Adipocyte (in vitro differentiated cells): ENCODE results near the gene ZNF451.
"Not testable (repeated sequence)": the region's sequence is repeated elsewhere in the genome, so short reads cannot be mapped to it uniquely, and the experiment has no call there.

Experiments used
- DNase-seq: peaks from one replicate; pipeline ENCODE4 v3.0.0-alpha.2; 2015; ENCODE audit warnings: low read depth
- H3K27me3 ChIP-seq: replicated peaks from 2 replicates; pipeline ENCODE4 v1.7.0; 2013; ENCODE audit warnings: mild to moderate bottlenecking, low read length, moderate library complexity; ENCODE audit not compliant: control insufficient read depth, insufficient read depth
- H3K36me3 ChIP-seq: 2 replicates; pipeline ENCODE4 v1.7.0; 2013; ENCODE audit warnings: low read length, mild to moderate bottlenecking, moderate library complexity; ENCODE audit not compliant: control insufficient read depth, insufficient read depth, severe bottlenecking
- H3K4me1 ChIP-seq: 2 replicates; pipeline ENCODE4 v1.7.0; 2013; ENCODE audit warnings: mild to moderate bottlenecking, low read length, moderate library complexity; ENCODE audit not compliant: control insufficient read depth, insufficient read depth
- H3K4me3 ChIP-seq: 2 replicates; pipeline ENCODE4 v1.7.0; 2013; ENCODE audit warnings: mild to moderate bottlenecking, low read length, moderate library complexity
- H3K9ac ChIP-seq: 2 replicates; pipeline ENCODE4 v1.7.0; 2013; ENCODE audit warnings: mild to moderate bottlenecking, low read length, moderate library complexity
- H3K9me3 ChIP-seq: 2 replicates; pipeline ENCODE4 v1.7.0; 2013; ENCODE audit warnings: mild to moderate bottlenecking, low read length, moderate library complexity; ENCODE audit not compliant: control insufficient read depth

The ZNF451 gene

DNA sequence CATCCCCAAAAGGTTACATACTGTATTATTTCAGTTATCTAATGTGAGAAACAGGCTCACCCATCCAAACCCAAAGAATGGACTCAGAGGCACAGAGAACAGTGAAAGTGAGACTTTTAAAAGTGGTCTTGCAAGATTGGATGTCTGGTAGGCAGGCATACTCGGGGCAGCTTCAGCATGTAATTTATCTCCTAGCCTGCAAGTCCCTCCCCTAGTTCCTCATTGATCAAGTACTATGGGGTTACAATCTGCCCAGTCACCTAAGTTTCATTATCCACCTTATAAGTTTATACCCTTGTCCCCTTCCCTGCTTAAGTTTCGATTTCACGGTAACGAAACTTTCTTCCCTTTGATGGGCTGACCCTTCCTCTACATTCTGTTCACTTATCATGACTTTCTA is 20.8 kb upstream of the ZNF451 start:
- no peak overlapping the region for H3K4me3 ChIP-seq

DNA sequence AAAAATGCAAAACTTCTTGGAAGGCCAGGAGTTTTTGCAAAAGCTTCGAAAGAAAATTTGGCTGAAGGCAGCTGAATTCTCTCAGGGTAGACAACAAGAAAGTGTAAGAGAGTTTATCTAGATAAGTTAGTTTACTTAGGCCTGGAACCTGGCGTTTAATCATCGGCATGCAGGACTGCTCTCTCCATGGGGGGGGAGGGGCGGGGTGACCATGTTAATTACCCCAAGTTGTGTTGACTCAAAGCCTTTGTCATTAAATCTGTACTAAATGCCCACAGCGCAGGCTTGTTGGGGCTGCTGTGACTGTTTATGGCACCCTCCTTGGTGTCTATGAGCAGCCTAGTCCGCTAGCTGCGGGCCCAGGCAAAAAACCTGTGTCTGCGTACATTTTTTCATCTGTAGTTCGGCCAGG is 20.1 kb upstream of the ZNF451 start:
- H3K4me1 ChIP-seq: peaks cover 4% of the 10 kb centered on the region
- peaks cover 5% of the 10 kb centered on the region for H3K36me3 ChIP-seq
- H3K9me3 ChIP-seq: no peaks in the 10 kb centered on the region
- no peaks in the 10 kb centered on the region for H3K27me3 ChIP-seq
- H3K9ac ChIP-seq: no peak overlapping the region
- H3K4me3 ChIP-seq: no peak overlapping the region
- no peak for DNase-seq

More for the DNA sequence above, 20.8 kb upstream of the ZNF451 start:
- Histone ChIP-seq H3K4me1 (peaks cover 9% of the 10 kb centered on the region), H3K27me3 (no peaks in the 10 kb centered on the region), H3K36me3 (peaks cover 8% of the 10 kb centered on the region), H3K9me3 (no peaks in the 10 kb centered on the region), H3K9ac (no peak overlapping the region)
- DNase-seq: no peak

DNA sequence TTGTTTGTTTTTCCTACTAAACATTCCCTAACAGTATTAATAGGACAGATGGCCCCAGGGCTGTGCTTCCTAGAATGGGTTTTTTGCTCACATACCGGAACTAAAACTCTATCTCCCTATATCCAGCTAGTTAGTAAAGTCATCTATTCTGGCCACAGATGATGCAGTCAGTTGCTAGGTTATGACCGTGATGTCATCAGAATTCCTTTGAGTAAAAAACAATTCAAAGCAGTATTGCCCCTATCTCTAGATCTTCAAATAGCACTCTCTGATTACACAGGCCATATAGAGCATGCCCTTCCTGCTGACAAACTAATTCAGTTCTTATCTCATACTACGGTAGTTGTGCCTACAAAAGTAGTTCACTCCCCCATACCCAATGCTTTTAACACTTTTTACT is 17.9 kb upstream of the ZNF451 start:
- no peak for DNase-seq
- Histone ChIP-seq H3K4me1 (peaks cover 3% of the 10 kb centered on the region), H3K9me3 (no peaks in the 10 kb centered on the region), H3K36me3 (no peaks in the 10 kb centered on the region), H3K27me3 (no peaks in the 10 kb centered on the region), H3K4me3 (no peak overlapping the region), H3K9ac (no peak overlapping the region)

DNA sequence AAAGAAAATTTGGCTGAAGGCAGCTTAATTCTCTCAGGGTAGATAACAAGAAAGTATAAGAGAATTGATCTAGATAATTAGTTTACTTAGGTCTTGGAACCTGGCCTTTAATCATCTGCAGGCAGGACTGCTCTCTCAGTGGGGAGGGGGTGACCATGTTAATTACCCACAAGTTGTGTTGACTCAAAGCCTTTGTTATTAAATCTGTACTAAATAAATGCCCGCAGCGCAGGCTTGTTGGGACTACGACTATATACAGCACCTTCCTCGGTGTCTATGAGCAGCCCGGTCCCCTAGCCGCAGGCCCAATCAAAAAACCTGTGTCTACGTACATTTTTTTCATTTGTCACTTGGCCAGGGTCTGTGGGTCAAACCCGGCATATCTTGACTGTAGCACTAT is 15.6 kb upstream of the ZNF451 start:
- Histone ChIP-seq H3K36me3 (no peaks in the 10 kb centered on the region), H3K4me1 (no peaks in the 10 kb centered on the region), H3K9me3 (peaks cover 4% of the 10 kb centered on the region), H3K27me3 (no peaks in the 10 kb centered on the region), H3K9ac (no peak overlapping the region), H3K4me3 (no peak overlapping the region)
- DNase-seq: no peak

DNA sequence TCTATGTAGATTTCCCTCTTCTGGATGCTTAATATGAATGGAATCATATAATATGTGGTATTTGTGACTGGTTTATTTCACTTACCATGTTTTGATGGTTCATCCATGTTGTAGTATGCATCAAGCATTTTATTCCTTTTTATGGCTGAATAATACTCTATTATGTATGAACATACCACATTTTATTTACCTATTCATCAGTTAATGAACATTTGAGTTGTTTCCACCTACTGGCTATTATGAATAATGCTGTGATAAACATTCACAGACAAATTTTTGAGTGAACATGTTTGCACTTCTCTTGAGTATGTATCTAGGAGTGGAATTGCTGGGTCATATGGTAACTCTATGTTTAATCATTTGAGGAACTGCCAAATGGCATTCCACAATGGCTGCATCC is 14.9 kb upstream of the ZNF451 start:
- Histone ChIP-seq H3K4me1 (no peaks in the 10 kb centered on the region), H3K9me3 (peaks cover 7% of the 10 kb centered on the region), H3K27me3 (no peaks in the 10 kb centered on the region), H3K9ac (no peak overlapping the region), H3K4me3 (no peak overlapping the region), H3K36me3 (no peaks in the 10 kb centered on the region)
- no peak for DNase-seq

DNA sequence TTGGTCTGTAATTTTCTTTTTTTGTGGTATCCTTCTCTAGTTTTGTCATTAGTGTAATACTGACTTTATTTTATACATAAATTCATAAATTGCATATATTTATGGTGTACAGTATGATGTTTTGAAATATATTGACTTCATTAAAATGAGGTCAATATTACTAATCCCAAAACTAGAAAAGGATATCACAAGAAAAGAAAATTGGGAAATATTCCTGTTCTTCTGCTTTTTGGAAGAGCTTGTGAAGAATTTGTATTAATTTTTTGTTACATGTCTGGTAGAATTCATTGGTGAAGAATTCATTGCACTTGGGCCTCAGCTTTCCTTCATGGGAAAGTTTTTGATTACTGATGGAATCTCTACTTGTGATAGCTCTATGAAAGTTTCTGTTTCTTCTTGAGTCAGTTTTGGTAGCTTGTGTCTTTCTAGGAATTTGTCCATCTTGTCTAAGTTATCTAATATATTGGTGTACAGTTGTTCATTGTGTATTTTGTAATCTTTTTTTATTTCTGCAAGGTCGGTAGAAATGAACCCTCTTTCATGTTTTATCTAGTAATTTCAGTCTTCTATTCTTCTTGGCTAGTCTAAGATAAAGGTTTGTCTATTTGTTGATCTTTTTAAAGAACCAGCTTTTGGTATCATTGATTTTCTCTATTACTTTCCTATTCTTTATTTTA is 11.3 kb upstream of the ZNF451 start:
- Histone ChIP-seq H3K9me3 (peaks cover 11% of the 10 kb centered on the region), H3K4me1 (peaks cover 5% of the 10 kb centered on the region), H3K4me3 (no peak overlapping the region), H3K9ac (no peak overlapping the region), H3K36me3 (no peaks in the 10 kb centered on the region), H3K27me3 (no peaks in the 10 kb centered on the region)
- DNase-seq: no peak

DNA sequence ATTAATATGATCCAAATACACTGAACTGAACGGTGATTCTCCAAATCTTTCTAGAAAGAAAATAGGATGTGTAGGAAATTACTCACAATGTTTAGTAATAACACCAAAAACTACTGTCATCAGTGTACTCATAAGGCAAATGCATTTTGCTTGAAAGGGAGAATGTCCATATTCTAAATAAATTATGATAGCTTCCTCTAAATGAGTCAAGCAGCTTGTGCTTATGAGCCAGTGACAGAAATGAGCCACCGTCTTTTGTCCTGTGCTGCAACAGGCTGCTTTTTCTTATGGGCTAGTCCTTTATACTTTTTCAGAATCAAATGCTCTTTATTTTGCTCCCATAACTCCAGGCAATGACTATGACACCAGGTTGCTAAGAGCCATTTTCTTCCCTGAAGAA is 4.5 kb upstream of the ZNF451 start:
- H3K36me3 ChIP-seq: no peaks in the 10 kb centered on the region
- H3K27me3 ChIP-seq: no peaks in the 10 kb centered on the region
- peaks cover 10% of the 10 kb centered on the region for H3K4me1 ChIP-seq
- H3K4me3 ChIP-seq: no peak overlapping the region
- no peak for DNase-seq
- peaks cover under 1% of the 10 kb centered on the region for H3K9me3 ChIP-seq
- H3K9ac ChIP-seq: no peak overlapping the region

DNA sequence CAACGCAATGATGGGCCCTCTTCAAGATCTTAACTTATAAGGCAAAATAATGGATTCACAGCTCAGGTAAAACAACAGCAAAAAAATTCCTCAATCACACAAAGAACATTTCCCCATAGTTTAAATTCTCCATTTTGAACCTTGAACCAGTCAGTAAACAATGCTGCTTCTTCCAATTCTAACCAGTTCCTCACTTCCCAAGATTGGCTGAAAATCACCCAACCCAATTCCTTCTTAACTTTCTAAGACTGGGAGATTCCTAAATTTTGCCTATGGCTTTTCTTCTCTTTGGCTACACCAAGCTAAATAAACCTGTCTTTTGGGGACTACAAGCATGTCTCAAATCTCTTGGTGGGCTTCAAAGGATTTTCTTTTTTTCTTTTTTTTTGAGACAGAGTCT is 3.1 kb upstream of the ZNF451 start:
- Histone ChIP-seq H3K9ac (no peak overlapping the region), H3K4me3 (no peak overlapping the region), H3K36me3 (peaks cover 3% of the 10 kb centered on the region), H3K27me3 (no peaks in the 10 kb centered on the region), H3K9me3 (no peaks in the 10 kb centered on the region), H3K4me1 (peaks cover 15% of the 10 kb centered on the region)
- no peak for DNase-seq

DNA sequence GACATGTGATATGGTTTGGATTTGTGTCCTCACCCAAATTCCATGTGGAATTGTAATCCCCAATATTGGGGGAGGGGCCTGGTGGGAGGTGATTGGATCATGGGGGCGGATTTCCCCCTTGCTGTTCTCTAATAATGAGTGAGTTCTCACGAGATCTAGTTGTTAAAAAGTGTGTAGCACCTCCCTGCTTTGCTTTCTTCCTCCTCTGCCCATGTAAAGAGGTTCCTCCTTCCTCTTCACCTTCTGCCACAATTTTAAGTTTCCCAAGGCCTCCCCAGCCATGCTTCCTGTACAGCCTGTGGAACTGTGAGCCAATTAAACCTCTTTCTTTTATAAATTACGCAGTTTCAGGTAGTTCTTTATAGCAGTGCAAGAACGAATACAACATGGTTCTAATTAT is 2.1 kb upstream of the ZNF451 start:
- H3K4me1 ChIP-seq: peaks cover 21% of the 10 kb centered on the region
- no peak for DNase-seq
- no peak overlapping the region for H3K9ac ChIP-seq
- H3K36me3 ChIP-seq: peaks cover 7% of the 10 kb centered on the region
- H3K4me3 ChIP-seq: no peak overlapping the region
- no peaks in the 10 kb centered on the region for H3K9me3 ChIP-seq
- H3K27me3 ChIP-seq: no peaks in the 10 kb centered on the region

DNA sequence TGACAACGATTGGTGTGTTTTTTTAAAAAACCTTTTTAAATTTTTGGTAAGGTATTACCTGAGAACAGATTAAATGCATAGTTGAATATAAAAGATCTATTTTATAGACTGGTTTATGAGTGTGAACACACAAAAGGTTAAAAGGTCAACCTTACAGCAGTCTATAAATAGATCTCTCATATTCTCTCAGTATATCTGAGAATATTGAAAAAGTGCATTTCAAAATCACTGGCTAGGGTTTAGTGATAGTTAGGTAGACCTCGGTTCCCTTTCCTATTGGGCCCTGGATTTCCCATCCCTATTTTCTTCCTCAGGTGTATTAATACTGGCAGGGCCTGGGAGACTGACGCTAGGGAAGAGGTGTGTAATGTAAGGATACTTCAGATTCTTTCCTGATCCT is 723 bp upstream of the ZNF451 start:
- no peak for DNase-seq
- Histone ChIP-seq H3K9ac (peak overlapping the region; percentile 88), H3K4me1 (peaks cover 32% of the 10 kb centered on the region), H3K9me3 (no peaks in the 10 kb centered on the region), H3K27me3 (no peaks in the 10 kb centered on the region), H3K36me3 (peaks cover 12% of the 10 kb centered on the region), H3K4me3 (peak overlapping the region; percentile 77)

DNA sequence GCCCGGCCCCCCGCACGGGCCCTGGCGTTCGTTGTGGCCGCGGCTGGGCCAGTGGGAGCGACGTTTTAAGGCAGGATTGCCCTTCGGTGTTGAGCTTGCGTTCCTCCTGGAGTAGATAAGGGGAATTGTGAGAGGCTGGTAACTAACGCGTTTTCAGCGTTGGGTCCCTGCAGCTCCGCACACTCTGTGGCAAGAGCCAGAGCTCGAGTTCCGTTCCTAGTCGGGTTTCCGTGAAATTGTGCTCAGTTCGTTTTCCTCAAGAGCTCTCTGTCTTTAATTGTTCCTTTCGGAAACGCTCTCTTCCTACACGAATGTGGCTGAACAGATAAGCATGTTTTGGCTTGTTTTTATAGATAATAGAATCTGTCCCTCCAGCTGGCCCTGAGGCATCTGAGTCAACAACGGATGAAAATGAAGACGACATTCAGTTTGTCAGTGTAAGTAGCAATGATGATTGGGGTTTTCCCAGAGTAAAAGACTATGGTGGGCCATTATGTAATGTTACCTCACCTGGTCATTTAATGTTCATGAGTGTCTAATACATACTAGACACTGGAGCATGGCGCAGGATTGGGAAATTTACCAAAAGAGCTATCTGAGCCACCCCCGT is 575 bp downstream of the ZNF451 start:
- peaks cover 23% of the 10 kb centered on the region for H3K36me3 ChIP-seq
- peak overlapping the region; percentile 77 for H3K4me3 ChIP-seq
- DNase-seq, H3K9me3 ChIP-seq, H3K9ac ChIP-seq, H3K27me3 ChIP-seq: not testable (repeated sequence)
- peaks cover 32% of the 10 kb centered on the region for H3K4me1 ChIP-seq

DNA sequence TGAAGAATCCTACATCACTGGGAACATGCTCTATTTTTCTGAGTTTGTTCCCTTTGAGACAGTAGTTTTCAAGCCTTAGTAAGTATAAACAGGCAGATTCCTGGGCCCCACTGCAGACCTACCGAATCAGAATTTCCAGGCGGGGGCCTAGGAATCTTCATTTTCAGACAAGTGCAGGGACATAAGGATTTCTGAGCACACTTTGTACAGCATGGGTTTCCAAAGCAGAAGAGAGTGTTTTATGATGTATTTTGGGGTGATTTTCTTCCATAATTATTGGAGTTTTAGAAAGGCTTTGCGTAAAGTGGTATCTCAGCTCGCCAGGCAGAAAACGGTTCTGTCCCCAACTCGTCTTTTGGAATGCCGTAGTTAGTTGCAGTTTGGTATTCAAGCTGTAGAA is 1.4 kb downstream of the ZNF451 start:
- not testable (repeated sequence) for H3K9me3 ChIP-seq, H3K27me3 ChIP-seq, H3K9ac ChIP-seq, DNase-seq
- Histone ChIP-seq H3K36me3 (peaks cover 25% of the 10 kb centered on the region), H3K4me1 (peaks cover 32% of the 10 kb centered on the region), H3K4me3 (peak overlapping the region; percentile 68)
